HepG2 (cell line): ENCODE results near the gene PALM2AKAP2.

Experiments used
- ARID2 ChIP-seq: sonication (generic); formaldehyde crosslinking; IDR thresholded peaks from 2 replicates; pipeline ENCODE4 v1.8.1; 2022; ENCODE audit warnings: mild to moderate bottlenecking, missing genetic modification reagents, borderline replicate concordance
- RELA ChIP-seq: sonication (generic); formaldehyde crosslinking; IDR thresholded peaks from 2 replicates; pipeline ENCODE4 v1.4.0; 2020; ENCODE audit warnings: missing genetic modification reagents
- YEATS2 ChIP-seq: sonication (generic); formaldehyde crosslinking; IDR thresholded peaks from 2 replicates; pipeline ENCODE4 v1.4.0; 2020; ENCODE audit warnings: missing genetic modification reagents, borderline replicate concordance
- ZNF264 ChIP-seq: sonication (generic); formaldehyde crosslinking; IDR thresholded peaks from 2 replicates; pipeline ENCODE4 v1.4.0; 2020; ENCODE audit warnings: missing genetic modification reagents
- ZNF598 ChIP-seq: sonication (generic); formaldehyde crosslinking; IDR thresholded peaks from 2 replicates; pipeline ENCODE4 v1.5.1; 2020; ENCODE audit warnings: mild to moderate bottlenecking, missing genetic modification reagents, borderline replicate concordance
- TF ChIP-seq, protein P1 (sequence below): sonication (generic); formaldehyde crosslinking; IDR thresholded peaks from 2 replicates; pipeline ENCODE4 v1.5.0; 2020; ENCODE audit warnings: mild to moderate bottlenecking, missing genetic modification reagents, moderate library complexity
- TF ChIP-seq, protein P2 (sequence below): sonication (generic); formaldehyde crosslinking; IDR thresholded peaks from 2 replicates; pipeline ENCODE4 v1.5.1; 2020; ENCODE audit warnings: mild to moderate bottlenecking, missing genetic modification reagents, moderate library complexity
- TF ChIP-seq, protein P3 (sequence below): sonication (generic); formaldehyde crosslinking; IDR thresholded peaks from 2 replicates; pipeline ENCODE4 v1.4.0; 2020; ENCODE audit warnings: missing genetic modification reagents

- TF ChIP-seq RELA (no peak), ZNF264 (no peak), ARID2 (CRISPR knock-in tag) (no peak), YEATS2 (CRISPR knock-in tag) (no peak), ZNF598 (CRISPR knock-in tag) (no peak)
- TF ChIP-seq, protein P1, sequence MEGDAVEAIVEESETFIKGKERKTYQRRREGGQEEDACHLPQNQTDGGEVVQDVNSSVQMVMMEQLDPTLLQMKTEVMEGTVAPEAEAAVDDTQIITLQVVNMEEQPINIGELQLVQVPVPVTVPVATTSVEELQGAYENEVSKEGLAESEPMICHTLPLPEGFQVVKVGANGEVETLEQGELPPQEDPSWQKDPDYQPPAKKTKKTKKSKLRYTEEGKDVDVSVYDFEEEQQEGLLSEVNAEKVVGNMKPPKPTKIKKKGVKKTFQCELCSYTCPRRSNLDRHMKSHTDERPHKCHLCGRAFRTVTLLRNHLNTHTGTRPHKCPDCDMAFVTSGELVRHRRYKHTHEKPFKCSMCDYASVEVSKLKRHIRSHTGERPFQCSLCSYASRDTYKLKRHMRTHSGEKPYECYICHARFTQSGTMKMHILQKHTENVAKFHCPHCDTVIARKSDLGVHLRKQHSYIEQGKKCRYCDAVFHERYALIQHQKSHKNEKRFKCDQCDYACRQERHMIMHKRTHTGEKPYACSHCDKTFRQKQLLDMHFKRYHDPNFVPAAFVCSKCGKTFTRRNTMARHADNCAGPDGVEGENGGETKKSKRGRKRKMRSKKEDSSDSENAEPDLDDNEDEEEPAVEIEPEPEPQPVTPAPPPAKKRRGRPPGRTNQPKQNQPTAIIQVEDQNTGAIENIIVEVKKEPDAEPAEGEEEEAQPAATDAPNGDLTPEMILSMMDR, result no peak
- TF ChIP-seq, protein P2, sequence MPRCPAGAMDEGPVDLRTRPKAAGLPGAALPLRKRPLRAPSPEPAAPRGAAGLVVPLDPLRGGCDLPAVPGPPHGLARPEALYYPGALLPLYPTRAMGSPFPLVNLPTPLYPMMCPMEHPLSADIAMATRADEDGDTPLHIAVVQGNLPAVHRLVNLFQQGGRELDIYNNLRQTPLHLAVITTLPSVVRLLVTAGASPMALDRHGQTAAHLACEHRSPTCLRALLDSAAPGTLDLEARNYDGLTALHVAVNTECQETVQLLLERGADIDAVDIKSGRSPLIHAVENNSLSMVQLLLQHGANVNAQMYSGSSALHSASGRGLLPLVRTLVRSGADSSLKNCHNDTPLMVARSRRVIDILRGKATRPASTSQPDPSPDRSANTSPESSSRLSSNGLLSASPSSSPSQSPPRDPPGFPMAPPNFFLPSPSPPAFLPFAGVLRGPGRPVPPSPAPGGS (CRISPR knock-in tag), result no peak
- TF ChIP-seq, protein P3, sequence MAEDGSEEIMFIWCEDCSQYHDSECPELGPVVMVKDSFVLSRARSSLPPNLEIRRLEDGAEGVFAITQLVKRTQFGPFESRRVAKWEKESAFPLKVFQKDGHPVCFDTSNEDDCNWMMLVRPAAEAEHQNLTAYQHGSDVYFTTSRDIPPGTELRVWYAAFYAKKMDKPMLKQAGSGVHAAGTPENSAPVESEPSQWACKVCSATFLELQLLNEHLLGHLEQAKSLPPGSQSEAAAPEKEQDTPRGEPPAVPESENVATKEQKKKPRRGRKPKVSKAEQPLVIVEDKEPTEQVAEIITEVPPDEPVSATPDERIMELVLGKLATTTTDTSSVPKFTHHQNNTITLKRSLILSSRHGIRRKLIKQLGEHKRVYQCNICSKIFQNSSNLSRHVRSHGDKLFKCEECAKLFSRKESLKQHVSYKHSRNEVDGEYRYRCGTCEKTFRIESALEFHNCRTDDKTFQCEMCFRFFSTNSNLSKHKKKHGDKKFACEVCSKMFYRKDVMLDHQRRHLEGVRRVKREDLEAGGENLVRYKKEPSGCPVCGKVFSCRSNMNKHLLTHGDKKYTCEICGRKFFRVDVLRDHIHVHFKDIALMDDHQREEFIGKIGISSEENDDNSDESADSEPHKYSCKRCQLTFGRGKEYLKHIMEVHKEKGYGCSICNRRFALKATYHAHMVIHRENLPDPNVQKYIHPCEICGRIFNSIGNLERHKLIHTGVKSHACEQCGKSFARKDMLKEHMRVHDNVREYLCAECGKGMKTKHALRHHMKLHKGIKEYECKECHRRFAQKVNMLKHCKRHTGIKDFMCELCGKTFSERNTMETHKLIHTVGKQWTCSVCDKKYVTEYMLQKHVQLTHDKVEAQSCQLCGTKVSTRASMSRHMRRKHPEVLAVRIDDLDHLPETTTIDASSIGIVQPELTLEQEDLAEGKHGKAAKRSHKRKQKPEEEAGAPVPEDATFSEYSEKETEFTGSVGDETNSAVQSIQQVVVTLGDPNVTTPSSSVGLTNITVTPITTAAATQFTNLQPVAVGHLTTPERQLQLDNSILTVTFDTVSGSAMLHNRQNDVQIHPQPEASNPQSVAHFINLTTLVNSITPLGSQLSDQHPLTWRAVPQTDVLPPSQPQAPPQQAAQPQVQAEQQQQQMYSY (CRISPR knock-in tag), result no peak
Measured at GRCh38 chr9:109771087-109771486, 8.9 kb upstream of the PALM2AKAP2 start.
